Measurements from ENCODE around the gene SMYD4.

Gene SMYD4

GRCh38 chr17:1732241-1732832 is 97.4 kb downstream of the SMYD4 start:
- DNase-seq (ENCODE audit: low read depth, low spot score): no peak

GRCh38 chr17:1731194-1731506 is 98.6 kb downstream of the SMYD4 start:
- DNase-seq (ENCODE audit: low read depth, low spot score): no peak

GRCh38 chr17:1730326-1731193 is 99.1 kb downstream of the SMYD4 start:
- no peak for DNase-seq (ENCODE audit: low read depth, low spot score)

- no peak for DNase-seq (ENCODE audit: low read depth, low spot score)
These were observed 99.8 kb downstream of the SMYD4 start for GRCh38 chr17:1729966-1730325.

Measured in smooth muscle cell of the brain vasculature (primary cell).